ENCODE measurements around the gene ANKMY2.

Gene ANKMY2

GRCh38 chr7:16581286-16581685 lies 64.3 kb downstream of the ANKMY2 start:
- FAIRE-seq (no peak), DNase-seq (ENCODE audit: insufficient read length, low spot score) (no peak)
- no peak for TF ChIP-seq CTCF (IDR thresholded peaks at IDR 0.05; ENCODE audit: insufficient read depth, missing control alignments)

GRCh38 chr7:16579216-16579615 lies 66.3 kb downstream of the ANKMY2 start:
- FAIRE-seq: no peak
- DNase-seq (ENCODE audit: insufficient read length, low spot score): no peak

GRCh38 chr7:16571941-16572340 lies 73.6 kb downstream of the ANKMY2 start:
- DNase-seq (ENCODE audit: insufficient read length, low spot score) (no peak), FAIRE-seq (no peak)
- TF ChIP-seq CTCF (IDR thresholded peaks at IDR 0.05; ENCODE audit: insufficient read depth, missing control alignments): no peak

More at GRCh38 chr7:16579216-16579615, 66.3 kb downstream of the ANKMY2 start:
- TF ChIP-seq CTCF (IDR thresholded peaks at IDR 0.05; ENCODE audit: insufficient read depth, missing control alignments): no peak

GRCh38 chr7:16564909-16565426 lies 80.6 kb downstream of the ANKMY2 start:
- DNase-seq (ENCODE audit: insufficient read length, low spot score): no peak
- TF ChIP-seq CTCF (IDR thresholded peaks at IDR 0.05; ENCODE audit: insufficient read depth, missing control alignments): peak; percentile 81
- peak; percentile 88 for FAIRE-seq

GRCh38 chr7:16564023-16564380 lies 81.6 kb downstream of the ANKMY2 start:
- no peak for TF ChIP-seq CTCF (IDR thresholded peaks at IDR 0.05; ENCODE audit: insufficient read depth, missing control alignments)
- DNase-seq (ENCODE audit: insufficient read length, low spot score): no peak
- no peak for FAIRE-seq

GRCh38 chr7:16563281-16564022 lies 82.1 kb downstream of the ANKMY2 start:
- FAIRE-seq (no peak), DNase-seq (ENCODE audit: insufficient read length, low spot score) (no peak)
- no peak for TF ChIP-seq CTCF (IDR thresholded peaks at IDR 0.05; ENCODE audit: insufficient read depth, missing control alignments)

Data from D721Med (cell line).